ENCODE data around the gene TAF1C.
A peak's percentile ranks its signal among the peaks of the same experiment; 100 is the strongest.
"Not testable (repeated sequence)": the region's sequence is repeated elsewhere in the genome, so short reads cannot be mapped to it uniquely, and the experiment has no call there.

TAF1C gene

GRCh38 chr16:84207251-84207650 lies 20.4 kb upstream of the TAF1C start:
- no peak for DNase-seq (ENCODE audit: low read depth)
- no peaks in the 10 kb centered on the region for H3K36me3 ChIP-seq (ENCODE audit: control insufficient read depth, insufficient read depth, low read length, severe bottlenecking)
- peaks cover 33% of the 10 kb centered on the region for H3K27me3 ChIP-seq (replicated peaks; ENCODE audit: control insufficient read depth, insufficient read depth, low read length)
- H3K9ac ChIP-seq (ENCODE audit: low read length), result no peak overlapping the region
- H3K4me1 ChIP-seq (ENCODE audit: control insufficient read depth, insufficient read depth, low read length), result no peaks in the 10 kb centered on the region
- no peak overlapping the region for H3K4me3 ChIP-seq (ENCODE audit: low read length)
- no peaks in the 10 kb centered on the region for H3K9me3 ChIP-seq (ENCODE audit: control insufficient read depth, low read length)

DNA sequence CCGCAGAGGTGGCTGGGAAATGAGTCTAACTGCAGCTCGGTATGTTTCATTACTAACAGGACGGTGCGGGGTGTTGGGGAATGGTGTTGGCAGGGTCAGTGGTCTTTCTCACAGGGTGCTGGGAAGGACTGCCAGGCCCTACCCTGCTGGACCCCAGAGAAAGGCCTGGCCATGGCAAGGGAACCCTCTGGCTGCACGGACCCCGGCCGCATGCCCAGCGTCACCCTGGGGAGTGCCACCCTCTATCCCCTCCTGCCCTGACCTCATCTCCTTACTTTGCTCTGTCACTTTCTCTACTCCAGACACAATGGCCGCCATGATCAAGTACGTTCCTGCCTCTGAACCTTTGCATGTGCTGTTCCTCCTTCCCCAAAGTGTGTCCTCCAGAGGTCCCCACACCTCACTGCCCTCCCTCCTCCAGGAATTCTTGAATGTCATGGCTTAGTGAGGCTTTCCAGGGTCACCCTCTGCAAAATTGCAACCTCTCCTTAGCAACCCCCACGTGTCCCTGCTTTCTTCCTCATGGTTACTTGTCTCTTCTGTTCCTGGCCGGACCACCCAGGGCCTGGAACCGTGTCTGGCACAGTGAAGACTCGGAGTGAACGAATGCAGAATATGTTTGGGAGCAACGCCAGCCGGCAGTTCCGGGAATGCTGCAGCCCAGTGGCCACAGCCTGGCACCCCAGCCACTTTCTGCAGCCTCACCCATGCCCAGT lies 19.3 kb upstream of the TAF1C start:
- no peak for DNase-seq (ENCODE audit: low read depth)
- Histone ChIP-seq H3K4me3 (ENCODE audit: low read length) (no peak overlapping the region), H3K9ac (ENCODE audit: low read length) (no peak overlapping the region), H3K4me1 (ENCODE audit: control insufficient read depth, insufficient read depth, low read length) (no peaks in the 10 kb centered on the region), H3K36me3 (ENCODE audit: control insufficient read depth, insufficient read depth, low read length, severe bottlenecking) (no peaks in the 10 kb centered on the region), H3K9me3 (ENCODE audit: control insufficient read depth, low read length) (no peaks in the 10 kb centered on the region), H3K27me3 (replicated peaks; ENCODE audit: control insufficient read depth, insufficient read depth, low read length) (peaks cover 33% of the 10 kb centered on the region)

DNA sequence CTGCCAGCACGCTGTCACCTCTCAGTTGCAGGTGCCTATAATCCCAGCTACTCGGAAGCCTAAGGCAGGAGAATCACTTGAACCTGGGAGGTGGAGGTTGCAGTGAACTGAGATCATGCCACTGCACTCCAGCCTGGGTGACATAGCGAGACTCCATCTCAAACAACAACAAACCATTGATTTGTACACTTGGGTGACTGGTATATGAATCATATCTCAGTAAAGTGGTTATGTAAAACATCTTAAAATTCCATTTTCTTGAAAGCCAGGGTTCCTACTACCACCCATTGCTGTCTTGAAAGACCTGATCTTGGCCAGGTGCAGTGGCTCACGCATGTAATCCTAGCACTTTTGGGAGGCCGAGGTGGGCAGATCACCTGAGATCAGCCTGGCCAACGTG lies 18.3 kb upstream of the TAF1C start:
- H3K9me3 ChIP-seq (ENCODE audit: control insufficient read depth, low read length); DNase-seq (ENCODE audit: low read depth); H3K4me3 ChIP-seq (ENCODE audit: low read length); H3K9ac ChIP-seq (ENCODE audit: low read length); H3K36me3 ChIP-seq (ENCODE audit: control insufficient read depth, insufficient read depth, low read length, severe bottlenecking); H3K4me1 ChIP-seq (ENCODE audit: control insufficient read depth, insufficient read depth, low read length): not testable (repeated sequence)
- peaks cover 33% of the 10 kb centered on the region for H3K27me3 ChIP-seq (replicated peaks; ENCODE audit: control insufficient read depth, insufficient read depth, low read length)

GRCh38 chr16:84204551-84204950 lies 17.7 kb upstream of the TAF1C start:
- H3K9ac ChIP-seq (ENCODE audit: low read length); DNase-seq (ENCODE audit: low read depth); H3K4me1 ChIP-seq (ENCODE audit: control insufficient read depth, insufficient read depth, low read length); H3K36me3 ChIP-seq (ENCODE audit: control insufficient read depth, insufficient read depth, low read length, severe bottlenecking); H3K9me3 ChIP-seq (ENCODE audit: control insufficient read depth, low read length); H3K4me3 ChIP-seq (ENCODE audit: low read length): not testable (repeated sequence)
- H3K27me3 ChIP-seq (replicated peaks; ENCODE audit: control insufficient read depth, insufficient read depth, low read length), result peaks cover 33% of the 10 kb centered on the region

GRCh38 chr16:84199861-84200260 lies 13.0 kb upstream of the TAF1C start:
- Histone ChIP-seq H3K4me3 (ENCODE audit: low read length) (no peak overlapping the region), H3K9me3 (ENCODE audit: control insufficient read depth, low read length) (no peaks in the 10 kb centered on the region), H3K4me1 (ENCODE audit: control insufficient read depth, insufficient read depth, low read length) (peaks cover 6% of the 10 kb centered on the region), H3K27me3 (replicated peaks; ENCODE audit: control insufficient read depth, insufficient read depth, low read length) (peaks cover 23% of the 10 kb centered on the region), H3K36me3 (ENCODE audit: control insufficient read depth, insufficient read depth, low read length, severe bottlenecking) (no peaks in the 10 kb centered on the region), H3K9ac (ENCODE audit: low read length) (no peak overlapping the region)
- DNase-seq (ENCODE audit: low read depth), result no peak

DNA sequence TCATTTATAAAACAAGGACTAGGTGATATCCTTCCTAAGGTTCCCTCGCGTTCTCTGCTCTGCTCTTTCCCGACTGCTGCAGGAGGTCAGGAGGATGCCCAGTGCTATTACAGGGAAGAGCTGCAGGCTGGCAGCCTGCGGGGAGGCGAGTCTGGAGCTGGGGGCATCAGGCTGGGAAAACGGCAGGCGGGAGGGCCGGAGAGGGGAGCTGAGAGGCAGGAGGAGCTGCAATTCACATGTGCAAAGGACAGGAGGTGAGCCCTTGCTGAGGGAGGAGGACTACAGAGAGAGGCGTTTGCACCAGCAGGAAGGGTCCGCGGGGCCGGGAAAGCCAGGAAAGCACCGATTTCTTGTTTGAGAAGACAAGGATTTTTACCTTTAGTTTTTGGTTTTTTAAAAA lies 12.2 kb upstream of the TAF1C start:
- Histone ChIP-seq H3K4me3 (ENCODE audit: low read length) (no peak overlapping the region), H3K4me1 (ENCODE audit: control insufficient read depth, insufficient read depth, low read length) (peaks cover 6% of the 10 kb centered on the region), H3K36me3 (ENCODE audit: control insufficient read depth, insufficient read depth, low read length, severe bottlenecking) (no peaks in the 10 kb centered on the region), H3K27me3 (replicated peaks; ENCODE audit: control insufficient read depth, insufficient read depth, low read length) (peaks cover 23% of the 10 kb centered on the region), H3K9me3 (ENCODE audit: control insufficient read depth, low read length) (no peaks in the 10 kb centered on the region), H3K9ac (ENCODE audit: low read length) (no peak overlapping the region)
- no peak for DNase-seq (ENCODE audit: low read depth)

DNA sequence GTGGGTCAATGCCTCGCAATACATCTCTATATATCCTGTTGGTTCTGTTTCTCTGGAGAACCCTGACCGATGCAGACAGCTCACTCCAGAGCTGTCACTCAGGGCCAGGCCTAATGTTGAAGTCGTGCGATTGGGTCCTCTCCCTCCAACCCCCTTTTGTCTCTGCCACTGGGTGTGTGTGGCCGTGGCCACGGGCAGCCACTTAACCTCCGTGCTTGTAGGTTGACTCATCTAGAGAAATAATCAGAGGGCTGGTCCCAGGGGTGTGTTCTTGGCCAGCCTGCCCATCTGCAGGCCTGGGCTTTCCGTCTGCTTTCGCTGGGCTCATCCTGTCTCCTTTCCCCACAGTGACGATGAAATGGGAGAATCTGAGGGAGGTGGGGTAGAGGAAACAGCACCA lies 11.5 kb upstream of the TAF1C start:
- peak; percentile 27 for DNase-seq (ENCODE audit: low read depth)
- no peaks in the 10 kb centered on the region for H3K36me3 ChIP-seq (ENCODE audit: control insufficient read depth, insufficient read depth, low read length, severe bottlenecking)
- H3K9me3 ChIP-seq (ENCODE audit: control insufficient read depth, low read length), result no peaks in the 10 kb centered on the region
- peaks cover 26% of the 10 kb centered on the region for H3K27me3 ChIP-seq (replicated peaks; ENCODE audit: control insufficient read depth, insufficient read depth, low read length)
- H3K4me1 ChIP-seq (ENCODE audit: control insufficient read depth, insufficient read depth, low read length), result peaks cover 6% of the 10 kb centered on the region
- no peak overlapping the region for H3K9ac ChIP-seq (ENCODE audit: low read length)
- no peak overlapping the region for H3K4me3 ChIP-seq (ENCODE audit: low read length)

GRCh38 chr16:84197466-84198128 lies 10.7 kb upstream of the TAF1C start:
- H3K4me1 ChIP-seq (ENCODE audit: control insufficient read depth, insufficient read depth, low read length), result peaks cover 6% of the 10 kb centered on the region
- no peaks in the 10 kb centered on the region for H3K36me3 ChIP-seq (ENCODE audit: control insufficient read depth, insufficient read depth, low read length, severe bottlenecking)
- H3K9me3 ChIP-seq (ENCODE audit: control insufficient read depth, low read length), result no peaks in the 10 kb centered on the region
- H3K9ac ChIP-seq (ENCODE audit: low read length), result no peak overlapping the region
- no peak for DNase-seq (ENCODE audit: low read depth)
- H3K4me3 ChIP-seq (ENCODE audit: low read length), result no peak overlapping the region
- peaks cover 24% of the 10 kb centered on the region for H3K27me3 ChIP-seq (replicated peaks; ENCODE audit: control insufficient read depth, insufficient read depth, low read length)

DNA sequence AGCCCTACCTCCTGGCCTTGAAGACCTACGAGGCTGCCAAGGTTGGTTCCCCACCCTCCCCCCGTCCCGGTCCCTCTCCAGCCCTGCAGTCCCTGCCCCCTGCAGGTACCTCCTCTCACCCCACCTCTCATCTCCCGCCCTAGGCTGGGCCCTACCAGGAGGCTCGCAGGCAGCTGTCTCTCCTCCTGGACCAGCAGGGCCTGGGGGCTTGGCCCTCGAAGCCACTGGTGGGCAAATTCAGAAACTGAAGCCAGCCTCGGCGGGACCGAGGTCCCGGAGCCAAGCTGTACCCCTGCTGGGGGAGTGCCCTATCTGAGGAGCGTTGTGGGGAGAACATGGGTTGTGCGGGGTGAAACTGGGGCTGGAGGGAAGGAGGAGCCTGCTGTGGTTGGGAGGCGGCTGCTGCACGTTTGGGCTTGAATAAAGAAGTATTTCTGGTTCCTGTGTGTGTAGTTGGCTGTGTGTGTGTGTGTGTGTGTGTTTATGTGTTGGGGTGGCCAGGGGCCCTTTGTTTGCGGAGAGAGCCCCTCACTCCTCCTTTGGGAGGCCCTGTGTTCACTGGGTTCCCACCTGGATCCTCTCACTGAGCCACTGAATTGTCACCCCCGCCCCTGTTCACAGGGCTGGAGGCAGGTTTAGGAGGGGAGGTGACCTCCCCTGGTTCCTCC lies 10.0 kb upstream of the TAF1C start:
- Histone ChIP-seq H3K27me3 (replicated peaks; ENCODE audit: control insufficient read depth, insufficient read depth, low read length) (peaks cover 24% of the 10 kb centered on the region), H3K36me3 (ENCODE audit: control insufficient read depth, insufficient read depth, low read length, severe bottlenecking) (no peaks in the 10 kb centered on the region), H3K4me1 (ENCODE audit: control insufficient read depth, insufficient read depth, low read length) (peaks cover 6% of the 10 kb centered on the region), H3K4me3 (ENCODE audit: low read length) (no peak overlapping the region), H3K9me3 (ENCODE audit: control insufficient read depth, low read length) (no peaks in the 10 kb centered on the region), H3K9ac (ENCODE audit: low read length) (no peak overlapping the region)
- DNase-seq (ENCODE audit: low read depth), result no peak

DNA sequence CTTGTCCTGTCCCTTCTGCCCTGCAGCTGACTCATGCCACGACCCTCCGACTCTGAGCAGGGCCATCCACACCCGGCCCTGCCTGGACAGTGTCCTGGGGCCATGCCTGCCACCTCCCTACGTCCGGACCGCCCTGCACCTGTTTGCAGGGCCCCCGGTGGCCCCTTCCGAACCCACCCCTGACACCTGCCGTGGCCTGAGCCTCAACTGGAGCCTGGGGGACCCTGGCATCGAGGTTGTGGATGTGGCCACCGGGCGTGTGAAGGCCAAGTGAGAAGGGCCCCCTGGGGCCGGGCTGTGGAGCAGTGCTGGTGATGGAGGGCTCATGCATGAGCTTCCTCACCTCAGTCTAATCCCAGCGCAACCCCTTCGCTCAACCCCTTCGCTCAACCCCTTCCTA lies 9.2 kb upstream of the TAF1C start:
- Histone ChIP-seq H3K9ac (ENCODE audit: low read length) (no peak overlapping the region), H3K9me3 (ENCODE audit: control insufficient read depth, low read length) (no peaks in the 10 kb centered on the region), H3K4me1 (ENCODE audit: control insufficient read depth, insufficient read depth, low read length) (peaks cover 6% of the 10 kb centered on the region), H3K4me3 (ENCODE audit: low read length) (no peak overlapping the region), H3K36me3 (ENCODE audit: control insufficient read depth, insufficient read depth, low read length, severe bottlenecking) (no peaks in the 10 kb centered on the region), H3K27me3 (replicated peaks; ENCODE audit: control insufficient read depth, insufficient read depth, low read length) (peaks cover 25% of the 10 kb centered on the region)
- no peak for DNase-seq (ENCODE audit: low read depth)

GRCh38 chr16:84195201-84196093 lies 8.6 kb upstream of the TAF1C start:
- DNase-seq (ENCODE audit: low read depth), result no peak
- Histone ChIP-seq H3K27me3 (replicated peaks; ENCODE audit: control insufficient read depth, insufficient read depth, low read length) (peaks cover 25% of the 10 kb centered on the region), H3K9me3 (ENCODE audit: control insufficient read depth, low read length) (no peaks in the 10 kb centered on the region), H3K9ac (ENCODE audit: low read length) (no peak overlapping the region), H3K4me1 (ENCODE audit: control insufficient read depth, insufficient read depth, low read length) (peaks cover 6% of the 10 kb centered on the region), H3K4me3 (ENCODE audit: low read length) (no peak overlapping the region), H3K36me3 (ENCODE audit: control insufficient read depth, insufficient read depth, low read length, severe bottlenecking) (no peaks in the 10 kb centered on the region)

Measured in adipocyte (in vitro differentiated cells).